NCI-H1436 treated with DMSO at 0.1 percent for 48 hours (cell line): ENCODE results near the gene DAGLA.

Source experiments
- DNase-seq: peaks from one replicate; lab custom pipeline; 2025; lab: John Stamatoyannopoulos, UW

The DAGLA gene

GRCh38 chr11:61711037-61711436 lies 30.8 kb downstream of the DAGLA start:
- DNase-seq = no peak

DNA sequence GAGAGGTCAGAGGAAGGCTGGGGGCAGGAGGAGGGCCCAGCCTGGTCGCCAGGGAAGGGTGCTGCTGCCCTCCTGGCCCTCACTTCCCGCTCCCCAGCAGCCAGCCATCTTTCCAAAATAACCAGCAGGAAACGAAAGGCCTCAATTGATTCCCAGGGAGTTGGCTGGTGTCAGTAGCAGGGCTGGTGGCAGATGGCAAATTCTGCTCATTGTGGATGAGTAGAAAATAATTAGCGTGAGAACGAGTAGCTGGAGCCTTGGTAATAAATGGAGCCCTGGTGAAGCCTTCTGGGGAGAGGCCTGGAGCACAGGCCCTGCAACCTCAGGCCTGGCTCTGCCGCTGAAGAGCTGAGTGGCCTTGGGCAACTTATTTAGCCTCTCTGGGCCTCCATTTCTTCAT lies 31.3 kb downstream of the DAGLA start:
- no peak for DNase-seq

DNA sequence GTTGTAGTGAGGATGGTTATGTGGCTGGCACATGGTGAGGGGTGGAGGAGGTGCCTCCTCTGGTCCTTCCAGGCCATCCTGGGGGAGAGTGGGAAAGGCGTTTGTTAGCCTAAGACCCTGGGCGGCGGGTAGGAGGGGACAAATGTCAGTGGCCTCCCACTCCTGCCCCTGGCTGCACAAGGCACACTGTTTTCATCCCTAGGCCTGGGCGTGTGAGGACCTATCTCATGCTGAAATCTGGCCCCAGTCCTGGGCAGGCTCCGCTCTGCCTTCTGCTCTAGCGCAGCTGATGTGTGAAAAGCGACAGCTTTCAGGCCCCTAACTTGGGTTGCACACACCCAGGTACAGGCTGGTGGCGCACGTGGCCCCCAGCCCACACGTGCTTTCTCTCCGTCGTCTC lies 32.1 kb downstream of the DAGLA start:
- DNase-seq = no peak

GRCh38 chr11:61712846-61713245 lies 32.7 kb downstream of the DAGLA start:
- no peak for DNase-seq

GRCh38 chr11:61713464-61713863 lies 33.3 kb downstream of the DAGLA start:
- no peak for DNase-seq

GRCh38 chr11:61713906-61714305 lies 33.7 kb downstream of the DAGLA start:
- no peak for DNase-seq

DNA sequence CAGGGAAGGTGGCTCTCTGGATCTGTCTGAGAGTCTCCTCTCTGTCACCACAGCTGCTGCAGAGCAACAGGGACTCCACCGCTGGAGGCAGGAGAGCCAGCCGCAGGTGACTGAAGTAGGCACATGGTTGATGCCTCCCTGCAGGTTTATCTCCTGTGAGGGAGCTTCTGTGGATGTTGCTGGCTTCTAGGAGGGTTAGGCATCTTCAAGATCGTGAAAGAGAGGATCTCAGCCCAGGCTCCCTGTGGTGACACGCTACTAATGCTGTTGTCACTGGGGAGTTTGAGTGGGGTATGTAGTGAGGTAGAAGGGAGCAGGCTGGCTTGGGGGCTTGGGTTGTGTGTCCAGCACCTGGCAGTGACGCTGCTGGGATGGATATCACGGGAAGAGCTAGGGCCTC lies 34.1 kb downstream of the DAGLA start:
- DNase-seq = no peak

- no peak for DNase-seq
Measured at GRCh38 chr11:61714916-61715315, 34.7 kb downstream of the DAGLA start.

GRCh38 chr11:61715867-61716266 lies 35.7 kb downstream of the DAGLA start:
- no peak for DNase-seq

DNA sequence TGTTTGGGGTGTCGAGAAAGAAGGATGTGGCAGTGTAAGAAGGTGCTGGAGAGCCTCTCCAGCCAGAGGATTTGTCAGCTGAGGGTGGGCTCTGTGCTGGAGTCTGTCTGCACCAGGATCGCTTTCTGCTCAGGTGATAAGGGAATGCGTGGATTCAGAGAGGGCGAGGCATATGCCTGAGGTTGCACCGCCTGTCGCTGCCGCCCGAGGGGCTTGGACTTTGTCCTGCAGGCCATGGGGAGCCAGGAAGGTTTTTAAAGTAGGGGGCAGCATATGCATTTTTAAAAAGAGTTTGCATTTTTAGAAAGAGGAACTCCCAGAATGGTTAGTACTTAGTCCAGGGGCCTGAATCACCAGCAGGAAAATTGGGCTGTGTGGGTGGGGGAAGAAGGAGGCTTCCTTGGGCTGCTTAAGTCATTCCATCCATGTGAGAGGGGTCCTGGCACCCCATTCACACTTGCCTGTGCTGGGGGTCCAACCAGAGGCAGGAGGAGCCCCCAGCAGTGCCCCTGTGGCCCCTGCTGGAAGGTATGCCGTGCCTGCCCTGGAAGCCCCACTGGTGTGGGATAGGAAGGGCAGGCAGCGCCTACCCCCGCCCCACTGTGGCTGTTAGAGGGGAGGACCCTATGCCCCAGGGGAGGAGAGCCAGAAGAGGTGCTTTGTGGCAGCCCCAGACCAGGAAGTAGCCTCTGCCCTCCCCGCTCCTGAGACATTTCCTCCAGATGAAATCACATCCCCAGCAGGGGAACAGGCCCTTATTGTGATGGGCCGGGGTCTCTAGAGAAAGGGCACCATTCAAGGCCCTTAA lies 36.5 kb downstream of the DAGLA start:
- no peak for DNase-seq

DNA sequence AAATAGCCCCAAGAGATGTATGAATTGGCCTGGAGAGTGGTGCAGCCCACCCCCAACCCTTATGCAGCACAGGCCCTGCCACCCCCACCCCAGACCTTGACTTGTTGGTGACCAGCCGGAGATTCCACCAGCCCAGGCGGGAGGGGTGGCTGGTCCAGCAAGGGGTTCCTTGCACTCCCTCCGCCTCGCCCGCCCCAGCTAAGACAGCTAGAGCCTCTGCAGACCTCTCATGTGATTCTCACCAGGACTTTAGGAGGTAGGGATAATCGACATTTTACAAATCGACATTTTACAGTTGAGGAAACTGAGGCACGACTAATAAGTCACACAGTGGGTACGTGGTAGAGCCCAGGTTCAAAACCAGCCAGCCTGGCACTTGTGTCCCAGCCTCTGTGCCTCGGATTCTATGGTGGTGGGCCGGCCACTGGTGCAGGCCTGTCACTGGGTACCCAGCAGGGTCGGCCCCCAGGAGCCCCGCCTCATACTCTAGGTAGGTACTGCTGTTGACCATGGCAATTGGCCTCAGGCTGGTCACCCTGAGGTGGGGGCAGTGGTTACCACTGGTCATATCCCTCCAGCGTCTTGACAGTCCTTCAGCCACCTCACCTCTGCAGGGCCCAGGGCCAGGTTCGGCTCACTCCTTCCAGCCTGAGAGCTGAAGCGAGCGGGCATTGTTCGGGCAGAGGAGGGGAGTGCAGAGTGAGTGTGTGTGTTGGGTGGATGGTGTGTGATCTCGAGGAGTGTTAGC lies 37.3 kb downstream of the DAGLA start:
- no peak for DNase-seq

DNA sequence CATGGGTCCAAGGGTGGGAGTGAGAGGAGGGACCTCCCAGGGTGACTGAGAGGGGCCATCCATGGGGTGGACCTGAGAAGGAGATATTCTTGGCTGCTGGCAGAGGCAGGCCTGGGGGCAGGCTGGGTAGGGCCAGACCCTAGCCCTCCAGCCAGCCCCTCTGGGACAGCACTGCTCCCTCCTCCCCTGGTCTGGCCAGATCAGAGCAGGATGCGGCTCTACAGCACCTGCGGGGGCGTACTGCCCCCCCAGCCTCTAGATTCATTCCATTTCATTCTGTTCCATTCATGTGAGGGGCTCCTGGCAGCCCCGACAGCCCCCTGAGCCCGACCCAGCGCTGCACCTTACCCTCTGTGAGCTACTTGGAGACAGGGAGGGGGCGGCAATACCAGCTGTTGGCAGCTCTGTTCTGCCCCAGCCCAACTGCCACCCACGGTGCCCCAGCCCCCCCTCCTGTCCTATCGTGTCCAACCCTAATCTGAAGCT lies 37.9 kb downstream of the DAGLA start:
- no peak for DNase-seq

DNA sequence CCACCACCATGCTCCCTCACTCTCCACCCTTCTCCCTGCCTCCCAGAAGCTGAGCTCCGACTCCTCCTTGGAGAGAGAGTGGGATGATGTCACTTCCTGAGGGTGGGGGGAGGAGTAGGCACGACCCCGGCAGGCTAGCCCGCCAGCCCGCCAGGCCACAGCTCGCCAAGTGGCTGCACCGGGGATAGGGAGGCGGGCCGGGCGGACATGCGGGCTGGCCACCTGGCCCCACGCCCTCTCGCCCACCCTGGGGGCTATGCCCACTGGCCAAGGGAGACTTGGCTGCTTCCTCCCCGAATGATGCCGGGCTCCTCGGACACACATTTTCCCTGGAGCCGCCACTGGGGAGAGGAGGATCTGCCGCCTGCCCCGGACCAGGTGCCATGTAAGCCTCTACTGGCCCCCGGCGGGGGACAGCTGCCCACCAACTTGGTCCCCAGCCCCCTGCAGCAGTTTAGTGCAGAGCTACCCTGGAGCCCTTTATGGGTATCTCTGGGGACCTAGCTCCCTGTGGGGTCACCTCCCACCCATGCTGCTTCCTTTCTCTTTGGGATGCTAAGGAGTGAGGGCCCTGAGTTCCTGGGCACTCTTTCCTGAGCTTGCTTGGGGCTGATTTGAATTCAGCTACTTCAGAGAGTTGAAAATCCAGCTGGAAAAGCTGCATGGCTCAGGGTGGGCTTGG lies 38.6 kb downstream of the DAGLA start:
- DNase-seq = no peak

DNA sequence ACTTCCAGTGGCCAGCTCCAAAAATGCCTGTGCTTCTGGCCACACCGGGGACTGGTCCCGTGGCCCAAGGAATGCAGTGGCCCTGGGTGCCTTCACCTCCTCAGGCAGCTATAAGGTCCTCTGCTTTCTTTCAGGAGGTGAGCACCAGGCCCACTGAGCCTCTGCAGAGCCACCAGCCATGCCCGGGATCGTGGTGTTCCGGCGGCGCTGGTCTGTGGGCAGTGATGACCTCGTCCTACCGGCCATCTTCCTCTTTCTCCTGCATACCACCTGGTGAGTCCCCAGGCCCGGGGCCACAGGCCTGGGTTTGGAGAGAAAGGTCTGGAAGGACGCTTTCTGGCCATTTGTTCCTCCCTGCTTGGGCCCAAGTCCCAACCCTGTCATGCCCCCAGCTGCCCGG lies 39.8 kb downstream of the DAGLA start:
- DNase-seq = no peak

- DNase-seq = no peak
Measured at GRCh38 chr11:61720597-61720996, 40.4 kb downstream of the DAGLA start.

DNA sequence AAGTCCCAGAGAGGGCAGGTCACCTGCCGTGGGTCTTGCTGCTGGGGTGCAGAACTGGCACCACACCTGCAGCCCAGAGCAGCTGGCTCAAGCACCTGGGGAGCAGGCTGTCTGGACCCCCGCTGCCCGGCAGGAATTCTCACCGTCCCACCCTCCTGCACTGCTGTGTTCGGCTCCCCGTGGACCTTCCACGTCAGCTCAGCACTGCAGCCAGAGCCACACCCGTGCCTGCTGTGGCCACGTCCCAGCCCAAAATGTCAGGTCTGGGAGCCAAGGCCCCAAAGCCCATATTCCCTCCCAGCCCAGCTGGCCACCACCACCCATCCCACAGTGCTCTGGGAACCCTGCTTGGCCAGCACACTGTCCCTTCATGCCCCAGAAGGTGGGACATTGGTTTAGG lies 44.2 kb downstream of the DAGLA start:
- no peak for DNase-seq

- no peak for DNase-seq
Measured at GRCh38 chr11:61725781-61726231, 45.6 kb downstream of the DAGLA start.

GRCh38 chr11:61726775-61727174 lies 46.6 kb downstream of the DAGLA start:
- no peak for DNase-seq

- DNase-seq = no peak
Measured at GRCh38 chr11:61727401-61727811, 47.2 kb downstream of the DAGLA start.

GRCh38 chr11:61728066-61728939 lies 48.1 kb downstream of the DAGLA start:
- no peak for DNase-seq

DNA sequence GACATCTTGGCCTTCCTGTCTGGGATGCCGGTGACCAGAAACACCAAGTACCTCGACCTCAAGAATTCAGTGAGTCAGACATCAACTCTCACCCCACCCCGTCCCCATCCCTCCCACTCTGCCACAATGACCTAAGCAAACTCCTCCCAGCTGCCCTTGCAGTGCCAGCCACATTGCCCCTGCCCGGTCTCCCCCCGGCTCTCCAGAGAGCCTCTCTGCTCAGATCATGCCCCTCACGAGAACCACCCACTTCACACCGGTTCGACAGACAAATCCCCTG lies 48.7 kb downstream of the DAGLA start:
- no peak for DNase-seq
